ENCODE results near the gene ATP8A1. TPM values are rescaled to one million over a fixed set of nuclear protein-coding genes. Genes with fewer than 3 reads are reported as not detected.

Gene ATP8A1
- total and polyA plus RNA-seq, 2 of the 4 experiments (the other 2 are of a cell fraction), result 0.12 to 0.36 TPM

DNA sequence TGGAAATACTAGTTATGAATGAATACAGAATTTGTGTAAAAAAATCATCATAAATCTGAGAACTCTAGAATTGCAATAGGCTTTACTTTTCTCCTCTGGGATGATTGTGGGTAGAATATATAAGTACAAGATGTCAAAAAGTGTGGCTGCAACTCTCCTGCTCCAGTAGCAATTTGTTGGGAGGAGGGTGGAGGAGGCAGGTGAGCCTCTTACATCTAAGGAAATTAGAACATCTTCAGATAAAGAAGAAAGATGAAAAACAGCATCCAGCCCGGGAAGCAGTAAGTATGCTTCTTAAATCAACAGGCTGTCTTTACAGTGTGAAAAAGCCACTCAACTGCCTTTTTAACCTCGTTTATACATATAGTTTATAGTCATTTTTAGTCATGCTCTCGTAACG, 83.7 kb downstream of the ATP8A1 start:
- DNase-seq, result no peak
- H4K5ac ChIP-seq (ENCODE audit: low read depth, low read length), result no peak overlapping the region
- no peak overlapping the region for H3K4me2 ChIP-seq (ENCODE audit: low read depth, low read length)
- H3K27ac ChIP-seq (ENCODE audit: insufficient read depth, low read length), result no peak overlapping the region
- WGBS, 2 experiments (ENCODE audit: extremely low coverage in 2 of 2, insufficient read length in 1 of 2), result no CpG with 5 or more reads among the region's 4 CpGs
- ATAC-seq (ENCODE audit: low read depth), result no peak
- H4K8ac ChIP-seq (ENCODE audit: low read depth in 2 of 2, low read length in 2 of 2), result no peak overlapping the region
- no peak overlapping the region for H3K4me3 ChIP-seq (ENCODE audit: insufficient read depth, low read depth, low read length)
- no peak overlapping the region for H2AK9ac ChIP-seq (replicated peaks; ENCODE audit: low read depth, low read length, poor library complexity)
- no peak overlapping the region for H3K23ac ChIP-seq (ENCODE audit: low read depth, low read length)
- no peaks in the 10 kb centered on the region for H3K9me3 ChIP-seq (ENCODE audit: control insufficient read depth, insufficient read depth, low read length)
- H3K4me1 ChIP-seq (ENCODE audit: control insufficient read depth, insufficient read depth, low read length), result no peaks in the 10 kb centered on the region
- no peak overlapping the region for H2AK5ac ChIP-seq (ENCODE audit: low read depth, low read length)
- no peak overlapping the region for H4K91ac ChIP-seq (ENCODE audit: insufficient read depth, low read depth, low read length)
- in situ Hi-C loops (cut with MboI; ENCODE audit: low sequenced_read_pairs) (loop anchor here (5.0 kb wide), 1 partner anchor 289 kb away; no protein-coding TSS in a partner anchor), dilution Hi-C loops (cut with HindIII; ENCODE audit: low sequenced_read_pairs, unreplicated experiment) (no loop called here), intact Hi-C loops (cut with micrococcal nuclease) (no loop called here)
- TF ChIP-seq MAFK (IDR thresholded peaks at IDR 0.05; ENCODE audit: low read depth, low read length) (no peak), RFX5 (IDR thresholded peaks at IDR 0.05; ENCODE audit: low read depth, low read length) (no peak), MAZ (IDR thresholded peaks at IDR 0.05; ENCODE audit: borderline replicate concordance, low read depth, low read length) (no peak), CEBPB (IDR thresholded peaks at IDR 0.05; ENCODE audit: low read depth, low read length) (no peak), RAD21 (IDR thresholded peaks at IDR 0.05; ENCODE audit: low read length) (no peak), SMC3 (IDR thresholded peaks at IDR 0.05; ENCODE audit: low read depth, low read length) (no peak), POLR2A (IDR thresholded peaks at IDR 0.05; ENCODE audit: low read depth, low read length) (no peak), RCOR1 (IDR thresholded peaks at IDR 0.05; ENCODE audit: insufficient replicate concordance, low read length) (no peak), ELK1 (IDR thresholded peaks at IDR 0.05; ENCODE audit: borderline replicate concordance, low read depth, low read length) (no peak)
- TF ChIP-seq, protein P1, sequence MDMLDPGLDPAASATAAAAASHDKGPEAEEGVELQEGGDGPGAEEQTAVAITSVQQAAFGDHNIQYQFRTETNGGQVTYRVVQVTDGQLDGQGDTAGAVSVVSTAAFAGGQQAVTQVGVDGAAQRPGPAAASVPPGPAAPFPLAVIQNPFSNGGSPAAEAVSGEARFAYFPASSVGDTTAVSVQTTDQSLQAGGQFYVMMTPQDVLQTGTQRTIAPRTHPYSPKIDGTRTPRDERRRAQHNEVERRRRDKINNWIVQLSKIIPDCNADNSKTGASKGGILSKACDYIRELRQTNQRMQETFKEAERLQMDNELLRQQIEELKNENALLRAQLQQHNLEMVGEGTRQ (IDR thresholded peaks at IDR 0.05; ENCODE audit: low read depth, low read length), result no peak
- no peaks in the 10 kb centered on the region for H3K27me3 ChIP-seq (ENCODE audit: control insufficient read depth, insufficient read depth, low read length)
- H2AFZ ChIP-seq (replicated peaks; ENCODE audit: low read length, poor library complexity), result no peak overlapping the region
- ChIA-PET CTCF (no interaction called here), POLR2A (ENCODE audit: unreplicated experiment) (no interaction called here)
- H2BK5ac ChIP-seq (ENCODE audit: low read depth, low read length, poor library complexity, severe bottlenecking), result no peak overlapping the region
- no peak overlapping the region for H3K18ac ChIP-seq (ENCODE audit: low read depth, low read length)
- no peak overlapping the region for H2BK20ac ChIP-seq (ENCODE audit: low read depth, low read length)
- no peak overlapping the region for H3K14ac ChIP-seq (replicated peaks; ENCODE audit: low read depth, low read length)
- no peak overlapping the region for H3K9ac ChIP-seq (ENCODE audit: low read depth, low read length)
- H3K36me3 ChIP-seq (ENCODE audit: control insufficient read depth, insufficient read depth, low read length), result no peaks in the 10 kb centered on the region
- no peaks in the 10 kb centered on the region for H3K79me1 ChIP-seq (ENCODE audit: low read depth in 1 of 2, low read length in 2 of 2)
- H3K9me1 ChIP-seq (ENCODE audit: insufficient read depth, low read length), result no peaks in the 10 kb centered on the region
- no peak overlapping the region for H3K56ac ChIP-seq (ENCODE audit: extremely low read depth, insufficient read depth, low read length)
- no peak overlapping the region for H3K4ac ChIP-seq (ENCODE audit: low read depth, low read length)
- no peak overlapping the region for H2BK120ac ChIP-seq (ENCODE audit: low read depth, low read length)
- no peaks in the 10 kb centered on the region for H4K20me1 ChIP-seq (ENCODE audit: insufficient read depth, low read length)
- BruUV-seq (replicated peaks), result no TSS peak
- H2BK15ac ChIP-seq (ENCODE audit: low read depth, low read length), result no peak overlapping the region

All from IMR-90 (cell line).